Lower leg skin (tissue), 3 donors: ENCODE results near the gene TEF.

Experiments
- CTCF ChIP-seq, 3 donors: fragments of 450-650 bp; IDR thresholded peaks; one replicate each; pipeline ENCODE4 v1.5.1; 2016; ENCODE audit warnings: antibody characterized with exemption in 3 of 3, mild to moderate bottlenecking in 3 of 3, moderate library complexity in 2 of 3
- POLR2A ChIP-seq, 2 donors: fragments of 450-650 bp; IDR thresholded peaks; one replicate each; pipeline ENCODE4 v1.6.1; 2016 to 2017; ENCODE audit warnings: antibody characterized with exemption in 2 of 2, mild to moderate bottlenecking in 1 of 2, moderate library complexity in 1 of 2

- no peak for TF ChIP-seq CTCF (IDR thresholded peaks at IDR 0.05)
- no peak for TF ChIP-seq POLR2A (IDR thresholded peaks at IDR 0.05)
Observed at GRCh38 chr22:41445129-41446056, 63.7 kb downstream of the TEF start.
